HCT116 (cell line): ENCODE measurements around the gene GYS2. TPM values are rescaled to one million over a fixed set of nuclear protein-coding genes. Genes with fewer than 3 reads are reported as not detected.

Source experiments
- ATAC-seq: fragments of 200-7000 bp; cut with Tn5 transposase; 2 replicates; pipeline ENCODE4 v1.9.1; 2020; ENCODE audit warnings: mild to moderate bottlenecking, moderate library complexity
- BruUV-seq: library from RNA; stranded (reverse); fragments of 400-500 nt; replicated peaks from 2 replicates; lab custom pipeline; 2021; lab: Mats Ljungman, UMichigan
- CTCF ChIA-PET: fragments of 300-600 bp; sonication (Branson Sonifier 250); formaldehyde crosslinking; loops from one replicate; lab custom pipeline; 2021; ENCODE audit warnings: antibody characterized with exemption; lab: Charles Lee
- POLR2A ChIA-PET: fragments of 300-600, 350-600 bp; sonication (Branson Sonifier 250); formaldehyde crosslinking; loops from one replicate; lab custom pipeline; 2021; ENCODE audit warnings: antibody characterized with exemption; lab: Charles Lee
- RAD21 ChIA-PET, 2 experiments: fragments of 300-600 bp; sonication (Branson Sonifier 250); formaldehyde crosslinking; loops; one replicate each; lab custom pipeline; 2023; ENCODE audit warnings: low total read pairs in 2 of 2; ENCODE audit not compliant: uncharacterized antibody in 2 of 2, unreplicated experiment in 2 of 2, low non-redundant PET in 1 of 2; lab: Charles Lee
- DNase-seq: peaks from one replicate; pipeline ENCODE4 v3.0.0-alpha.2; 2010; ENCODE audit warnings: low read depth, low spot score
- H2AFZ ChIP-seq: fragments of 200-600 bp; shearing (Covaris generic), sonication (generic); 2 replicates; pipeline ENCODE4 v1.6.1; 2017; ENCODE audit warnings: low read depth, mixed run types, mixed read lengths, antibody characterized with exemption, low read length; ENCODE audit not compliant: poor library complexity, severe bottlenecking
- H3K27ac ChIP-seq: 2 replicates; pipeline ENCODE4 v1.5.1; 2012; ENCODE audit warnings: low read depth, low read length
- H3K27me3 ChIP-seq: fragments of 200-600 bp; sonication (generic); 2 replicates; pipeline ENCODE4 v1.6.1; 2016; ENCODE audit warnings: mixed run types, low read length, mixed read lengths; ENCODE audit not compliant: insufficient read depth
- H3K36me3 ChIP-seq, 2 experiments: fragments of 200-500 bp in 1 of 2; fragments of 200-600 bp in 1 of 2; sonication (Bioruptor generic) in 1 of 2; sonication (generic) in 1 of 2; 2 replicates each; pipeline versions ENCODE4 v1.5.1 to v1.6.1; 2014 to 2016; ENCODE audit warnings: low read length in 2 of 2, inconsistent platforms in 1 of 2, mixed read lengths in 1 of 2, mixed run types in 1 of 2; ENCODE audit not compliant: insufficient read depth in 2 of 2, control insufficient read depth in 1 of 2
- H3K4me1 ChIP-seq, 2 experiments: fragments of 200-600 bp in 1 of 2; sonication (generic) in 1 of 2; 2 replicates each; pipeline versions ENCODE4 v1.5.1 to v1.6.1; 2012 to 2017; ENCODE audit warnings: low read length in 2 of 2, inconsistent platforms in 1 of 2, mild to moderate bottlenecking in 1 of 2, mixed read lengths in 1 of 2, mixed run types in 1 of 2, moderate library complexity in 1 of 2; ENCODE audit not compliant: insufficient read depth in 2 of 2, control insufficient read depth in 1 of 2
- H3K4me2 ChIP-seq: fragments of 200-600 bp; sonication (generic); 2 replicates; pipeline ENCODE4 v1.6.1; 2017; ENCODE audit warnings: mixed run types, low read length, mixed read lengths
- H3K4me3 ChIP-seq, 2 experiments: fragments of 200-600 bp in 1 of 2; sonication (generic) in 1 of 2; replicated peaks in 1 of 2; 2 replicates each; pipeline ENCODE4 v1.5.1; 2011 to 2016; ENCODE audit warnings: low read length in 2 of 2, control low read depth in 1 of 2, low read depth in 1 of 2, mild to moderate bottlenecking in 1 of 2, mixed read lengths in 1 of 2, mixed run types in 1 of 2
- H3K79me2 ChIP-seq: fragments of 200-600 bp; sonication (generic); 2 replicates; pipeline ENCODE4 v1.6.1; 2017; ENCODE audit warnings: mild to moderate bottlenecking, mixed run types, low read length, moderate library complexity, mixed read lengths; ENCODE audit not compliant: insufficient read depth
- H3K9ac ChIP-seq: fragments of 200-600 bp; sonication (generic); 2 replicates; pipeline ENCODE4 v1.6.1; 2016; ENCODE audit warnings: low read length, mixed read lengths
- H3K9me2 ChIP-seq: fragments of 200-600 bp; sonication (generic), shearing (Covaris generic); 2 replicates; pipeline ENCODE4 v1.6.1; 2017; ENCODE audit warnings: mixed run types, mild to moderate bottlenecking, moderate library complexity; ENCODE audit not compliant: insufficient read depth
- H3K9me3 ChIP-seq, 2 experiments: fragments of 200-500 bp in 1 of 2; fragments of 200-600 bp in 1 of 2; sonication (Bioruptor generic) in 1 of 2; sonication (generic) in 1 of 2; 2 replicates each; pipeline ENCODE4 v1.6.1; 2014 to 2017; ENCODE audit warnings: low read length in 2 of 2, mixed read lengths in 2 of 2, inconsistent platforms in 1 of 2, low read depth in 1 of 2, mild to moderate bottlenecking in 1 of 2, mixed run types in 1 of 2, moderate library complexity in 1 of 2; ENCODE audit not compliant: control insufficient read depth in 1 of 2, insufficient read depth in 1 of 2
- H4K20me1 ChIP-seq: fragments of 200-600 bp; sonication (generic), shearing (Covaris generic); 2 replicates; pipeline ENCODE4 v1.6.1; 2017; ENCODE audit warnings: mixed run types, mild to moderate bottlenecking, moderate library complexity; ENCODE audit not compliant: insufficient read depth
- CEBPB ChIP-seq: IDR thresholded peaks from 2 replicates; pipeline ENCODE4 v1.6.1; 2012; ENCODE audit warnings: low read depth
- ELF1 ChIP-seq: IDR thresholded peaks from 2 replicates; pipeline ENCODE4 v1.6.1; 2012; ENCODE audit warnings: low read depth, borderline replicate concordance
- EZH2 ChIP-seq: fragments of 200-600 bp; sonication (generic); IDR thresholded peaks from 2 replicates; pipeline ENCODE4 v1.6.1; 2017; ENCODE audit warnings: antibody characterized with exemption, mixed run types
- FOSL1 ChIP-seq: IDR thresholded peaks from 2 replicates; pipeline ENCODE4 v1.6.1; 2012; ENCODE audit warnings: low read depth
- JUND ChIP-seq: IDR thresholded peaks from 2 replicates; pipeline ENCODE4 v1.6.1; 2012
- POLR2A ChIP-seq: IDR thresholded peaks from 2 replicates; pipeline ENCODE4 v1.7.0; 2011; ENCODE audit warnings: borderline replicate concordance; ENCODE audit not compliant: insufficient read depth, insufficient read length; ENCODE audit errors: extremely low read depth
- RAD21 ChIP-seq: IDR thresholded peaks from 2 replicates; pipeline ENCODE4 v1.6.1; 2012; ENCODE audit warnings: low read depth, mild to moderate bottlenecking
- REST ChIP-seq: IDR thresholded peaks from 2 replicates; pipeline ENCODE4 v1.6.1; 2012; ENCODE audit warnings: low read depth
- SIN3A ChIP-seq: IDR thresholded peaks from 2 replicates; pipeline ENCODE4 v1.6.1; 2012; ENCODE audit warnings: low read depth
- SP1 ChIP-seq: IDR thresholded peaks from 2 replicates; pipeline ENCODE4 v1.6.1; 2012; ENCODE audit warnings: low read depth
- SRF ChIP-seq: IDR thresholded peaks from 2 replicates; pipeline ENCODE4 v1.6.1; 2012; ENCODE audit warnings: low read depth
- TCF7L2 ChIP-seq: IDR thresholded peaks from 2 replicates; pipeline ENCODE4 v1.7.0; 2011; ENCODE audit warnings: borderline replicate concordance, inconsistent platforms; ENCODE audit not compliant: insufficient read depth, insufficient read length; ENCODE audit errors: extremely low read depth
- ZFX ChIP-seq: fragments of 450-650 bp; IDR thresholded peaks from 2 replicates; pipeline ENCODE4 v1.6.1; 2017
- ZNF274 ChIP-seq: fragments of 200-500 bp; sonication (Bioruptor generic); IDR thresholded peaks from 2 replicates; pipeline ENCODE4 v1.6.1; 2014; ENCODE audit warnings: mild to moderate bottlenecking, low read depth, low read length, inconsistent platforms
- intact Hi-C: fragments of 100-400 bp; cut with micrococcal nuclease; formaldehyde crosslinking; loops from 2 replicates; pipeline ENCODE4 v1.10.0; 2022
- total RNA-seq: library from RNA; stranded (reverse); gene quantifications from one replicate; pipeline ENCODE4 v1.2.1, GENCODE V29; 2021; ENCODE audit not compliant: unreplicated experiment
- TF ChIP-seq, protein P1 (sequence below): IDR thresholded peaks from 2 replicates; pipeline ENCODE4 v1.6.1; 2012
- TF ChIP-seq, protein P2 (sequence below): IDR thresholded peaks from 2 replicates; pipeline ENCODE4 v1.6.1; 2012

Gene GYS2
- total RNA-seq, 1 experiment from 2014 or later, result not detected

- ChIA-PET CTCF (no interaction called here), POLR2A (no interaction called here), RAD21 (no interaction called here)
- no TSS peak for BruUV-seq
- Histone ChIP-seq H4K20me1 (no peaks in the 10 kb centered on the region), H3K36me3 (no peaks in the 10 kb centered on the region), H2AFZ (no peak overlapping the region), H3K4me2 (no peak overlapping the region), H3K79me2 (no peaks in the 10 kb centered on the region), H3K4me3 (no peak overlapping the region), H3K9ac (no peak overlapping the region), H3K4me1 (no peaks in the 10 kb centered on the region), H3K9me2 (no peaks in the 10 kb centered on the region), H3K27ac (no peak overlapping the region), H3K9me3 (no peaks in the 10 kb centered on the region), H3K27me3 (no peaks in the 10 kb centered on the region)
- intact Hi-C loops, result no loop called here
- no peak for DNase-seq
- TF ChIP-seq POLR2A (no peak), ZFX (no peak), EZH2 (no peak), RAD21 (no peak), SIN3A (no peak)
- TF ChIP-seq, protein P1, sequence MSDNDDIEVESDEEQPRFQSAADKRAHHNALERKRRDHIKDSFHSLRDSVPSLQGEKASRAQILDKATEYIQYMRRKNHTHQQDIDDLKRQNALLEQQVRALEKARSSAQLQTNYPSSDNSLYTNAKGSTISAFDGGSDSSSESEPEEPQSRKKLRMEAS, result no peak
- ATAC-seq, result no peak
Observed at GRCh38 chr12:21566223-21566906, 38.3 kb downstream of the GYS2 start.

- Histone ChIP-seq H3K79me2 (no peaks in the 10 kb centered on the region), H3K27me3 (no peaks in the 10 kb centered on the region), H3K9me3 (no peaks in the 10 kb centered on the region), H3K27ac (no peak overlapping the region)
- ATAC-seq (no peak), DNase-seq (no peak)
- ChIA-PET POLR2A (no interaction called here), CTCF (no interaction called here)
- BruUV-seq, result no TSS peak
- TF ChIP-seq TCF7L2 (no peak), CEBPB (no peak), SP1 (no peak), JUND (no peak), ELF1 (no peak), FOSL1 (no peak), RAD21 (no peak), SRF (no peak), ZNF274 (no peak), REST (no peak), EZH2 (no peak)
- TF ChIP-seq, protein P2, sequence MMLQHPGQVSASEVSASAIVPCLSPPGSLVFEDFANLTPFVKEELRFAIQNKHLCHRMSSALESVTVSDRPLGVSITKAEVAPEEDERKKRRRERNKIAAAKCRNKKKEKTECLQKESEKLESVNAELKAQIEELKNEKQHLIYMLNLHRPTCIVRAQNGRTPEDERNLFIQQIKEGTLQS, result no peak
- TF ChIP-seq, all 23 proteins: peak for 0
- RAD21 ChIA-PET, result no interaction called here
- H2AFZ ChIP-seq, result no peak overlapping the region
- H3K9me2 ChIP-seq, result no peaks in the 10 kb centered on the region
- H3K4me1 ChIP-seq, result no peaks in the 10 kb centered on the region
- H3K4me2 ChIP-seq, result no peak overlapping the region
- H4K20me1 ChIP-seq, result no peaks in the 10 kb centered on the region
- no peaks in the 10 kb centered on the region for H3K36me3 ChIP-seq
- no peak overlapping the region for H3K9ac ChIP-seq
- no peak overlapping the region for H3K4me3 ChIP-seq
- intact Hi-C loops, result no loop called here
Observed at GRCh38 chr12:21562859-21563258, 41.8 kb downstream of the GYS2 start.
